Peyer's patch (tissue), 4 donors: Measurements from ENCODE around the gene ANKRD28. TPM values are rescaled to one million over a fixed set of nuclear protein-coding genes. Genes with fewer than 3 reads are reported as not detected.

Experiments
- DNase-seq, 3 donors: peaks; one replicate each; pipeline ENCODE4 v3.0.0-alpha.2; 2017 to 2019
- H3K27ac ChIP-seq, 4 donors: fragments of 200-600 bp; sonication (generic); one replicate each; pipeline ENCODE4 v1.5.1; 2016 to 2019
- H3K27me3 ChIP-seq, 2 donors: fragments of 200-600 bp; sonication (generic); one replicate each; pipeline ENCODE4 v1.5.1; 2019
- H3K36me3 ChIP-seq, 3 donors: fragments of 200-600 bp; sonication (generic); one replicate each; pipeline ENCODE4 v1.5.1; 2016 to 2019
- H3K4me1 ChIP-seq, 4 donors: fragments of 200-600 bp; sonication (generic); one replicate each; pipeline ENCODE4 v1.5.1; 2016 to 2019
- H3K4me3 ChIP-seq, 4 donors: fragments of 200-600 bp; sonication (generic); 1 replicate in 3 of 4; 2 replicates in 1 of 4; pipeline ENCODE4 v1.5.1; 2016 to 2019; ENCODE audit warnings: mild to moderate bottlenecking in 1 of 4
- H3K9me3 ChIP-seq, 4 donors: fragments of 200-600 bp; sonication (generic); one replicate each; pipeline ENCODE4 v1.5.1; 2016 to 2019; ENCODE audit warnings: mild to moderate bottlenecking in 1 of 4
- CTCF ChIP-seq, 6 experiments: fragments of 450-650 bp in 4 of 6; fragments of 200-600 bp in 2 of 6; sonication (generic) in 1 of 6; IDR thresholded peaks; one replicate each; pipeline ENCODE4 v1.5.1; 2017 to 2019; ENCODE audit warnings: antibody characterized with exemption in 6 of 6, mild to moderate bottlenecking in 3 of 6, moderate library complexity in 1 of 6
- POLR2A ChIP-seq, 2 donors: fragments of 450-650 bp; IDR thresholded peaks; one replicate each; pipeline ENCODE4 v1.5.1; 2017; ENCODE audit warnings: antibody characterized with exemption in 2 of 2, mild to moderate bottlenecking in 2 of 2, moderate library complexity in 2 of 2
- total RNA-seq, 4 donors: library from RNA; depleted of rRNA; stranded (reverse); fragments of >200 nt; gene quantifications; one replicate each; pipeline ENCODE4 v1.1.0, GENCODE V29; 2016

ANKRD28 gene
- total RNA-seq, 4 donors from 2014 or later = 45.4 to 83.3 (median 46.4) TPM

- no peaks in the 10 kb centered on the region for H3K27me3 ChIP-seq
- no peak overlapping the region for H3K4me3 ChIP-seq
- H3K9me3 ChIP-seq = no peaks in the 10 kb centered on the region
- no peak for TF ChIP-seq POLR2A (IDR thresholded peaks at IDR 0.05)
- no peak for TF ChIP-seq CTCF (IDR thresholded peaks at IDR 0.05)
- DNase-seq = no peak
- H3K27ac ChIP-seq = no peak overlapping the region
- H3K36me3 ChIP-seq = peaks cover 0 to 52% (median 0%) of the 10 kb centered on the region in 3 donors
- H3K4me1 ChIP-seq = no peaks in the 10 kb centered on the region
Measured at GRCh38 chr3:15708882-15709677, 88.7 kb downstream of the ANKRD28 start.

- no peak for DNase-seq
- Histone ChIP-seq H3K9me3 (no peaks in the 10 kb centered on the region), H3K4me1 (no peaks in the 10 kb centered on the region), H3K27me3 (no peaks in the 10 kb centered on the region), H3K27ac (no peak overlapping the region), H3K36me3 (peaks cover 0 to 45% (median 0%) of the 10 kb centered on the region in 3 donors), H3K4me3 (no peak overlapping the region)
- TF ChIP-seq CTCF (IDR thresholded peaks at IDR 0.05) = no peak
- TF ChIP-seq POLR2A (IDR thresholded peaks at IDR 0.05) = no peak
Measured at GRCh38 chr3:15707779-15708178, 90.0 kb downstream of the ANKRD28 start.

GRCh38 chr3:15703346-15703745, 94.4 kb downstream of the ANKRD28 start:
- peaks cover 0 to 24% (median 0%) of the 10 kb centered on the region in 3 donors for H3K36me3 ChIP-seq
- H3K4me1 ChIP-seq = no peaks in the 10 kb centered on the region
- no peaks in the 10 kb centered on the region for H3K27me3 ChIP-seq
- no peak for DNase-seq
- H3K27ac ChIP-seq = no peak overlapping the region
- H3K9me3 ChIP-seq = no peaks in the 10 kb centered on the region
- TF ChIP-seq POLR2A (IDR thresholded peaks at IDR 0.05) (no peak), CTCF (IDR thresholded peaks at IDR 0.05) (no peak)
- H3K4me3 ChIP-seq = no peak overlapping the region

- TF ChIP-seq CTCF (IDR thresholded peaks at IDR 0.05) (no peak), POLR2A (IDR thresholded peaks at IDR 0.05) (no peak)
- Histone ChIP-seq H3K27ac (no peak overlapping the region), H3K27me3 (no peaks in the 10 kb centered on the region), H3K4me3 (no peak overlapping the region), H3K4me1 (no peaks in the 10 kb centered on the region), H3K36me3 (peaks cover 0 to 36% (median 0%) of the 10 kb centered on the region in 3 donors), H3K9me3 (no peaks in the 10 kb centered on the region)
- no peak for DNase-seq
Measured at GRCh38 chr3:15694628-15695027, 103.2 kb downstream of the ANKRD28 start.

GRCh38 chr3:15693355-15693754, 104.4 kb downstream of the ANKRD28 start:
- Histone ChIP-seq H3K4me3 (no peak overlapping the region), H3K9me3 (no peaks in the 10 kb centered on the region), H3K27ac (no peak overlapping the region), H3K36me3 (peaks cover 0 to 47% (median 3%) of the 10 kb centered on the region in 3 donors), H3K27me3 (no peaks in the 10 kb centered on the region), H3K4me1 (no peaks in the 10 kb centered on the region)
- DNase-seq = no peak
- no peak for TF ChIP-seq CTCF (IDR thresholded peaks at IDR 0.05)
- no peak for TF ChIP-seq POLR2A (IDR thresholded peaks at IDR 0.05)
